Nephron (organoid): ENCODE measurements around the gene TMEM248.
"Not testable (repeated sequence)": the region's sequence is repeated elsewhere in the genome, so short reads cannot be mapped to it uniquely, and the experiment has no call there.

ENCODE experiments used
- H3K27ac Mint-ChIP-seq, 3 experiments: 2 replicates each; pipeline ENCODE4 v1.8.0; 2020; ENCODE audit warnings: mixed read lengths in 3 of 3, mild to moderate bottlenecking in 2 of 3, moderate library complexity in 1 of 3
- H3K27me3 Mint-ChIP-seq: 2 replicates; pipeline ENCODE4 v1.8.0; 2021; ENCODE audit warnings: low read depth, mild to moderate bottlenecking, moderate library complexity, mixed read lengths
- H3K36me3 Mint-ChIP-seq: 2 replicates; pipeline ENCODE4 v1.8.0; 2020; ENCODE audit warnings: low read depth, mixed read lengths
- H3K4me1 Mint-ChIP-seq: 2 replicates; pipeline ENCODE4 v1.8.0; 2020; ENCODE audit warnings: mixed read lengths
- H3K4me3 Mint-ChIP-seq, 3 experiments: 2 replicates each; pipeline ENCODE4 v1.8.0; 2020; ENCODE audit warnings: mild to moderate bottlenecking in 3 of 3, mixed read lengths in 3 of 3, moderate library complexity in 2 of 3
- H3K9me3 Mint-ChIP-seq: 2 replicates; pipeline ENCODE4 v1.8.0; 2020; ENCODE audit warnings: mixed read lengths
- CTCF ChIP-seq, 3 experiments: fragments of 200-600 bp; sonication (generic); IDR thresholded peaks; one replicate each; pipeline ENCODE4 v1.5.0; 2021; ENCODE audit warnings: antibody characterized with exemption in 3 of 3; ENCODE audit not compliant: unreplicated experiment in 3 of 3

TMEM248 gene

GRCh38 chr7:66886152-66886551, 34.9 kb upstream of the TMEM248 start:
- H3K4me3 Mint-ChIP-seq: no peak overlapping the region
- H3K9me3 Mint-ChIP-seq: no peaks in the 10 kb centered on the region
- H3K4me1 Mint-ChIP-seq: no peaks in the 10 kb centered on the region
- no peak for TF ChIP-seq CTCF (IDR thresholded peaks at IDR 0.05; ENCODE audit: unreplicated experiment in 3 of 3)
- peaks cover 9% of the 10 kb centered on the region for H3K36me3 Mint-ChIP-seq
- H3K27ac Mint-ChIP-seq: no peak overlapping the region
- H3K27me3 Mint-ChIP-seq: no peaks in the 10 kb centered on the region

GRCh38 chr7:66888223-66888622, 32.8 kb upstream of the TMEM248 start:
- H3K27ac Mint-ChIP-seq: not testable (repeated sequence)

GRCh38 chr7:66894463-66895080, 26.5 kb upstream of the TMEM248 start:
- Mint-ChIP-seq H3K4me1 (no peaks in the 10 kb centered on the region), H3K4me3 (no peak overlapping the region), H3K27me3 (no peaks in the 10 kb centered on the region), H3K36me3 (peaks cover 18% of the 10 kb centered on the region), H3K27ac (no peak overlapping the region), H3K9me3 (no peaks in the 10 kb centered on the region)
- no peak for TF ChIP-seq CTCF (IDR thresholded peaks at IDR 0.05; ENCODE audit: unreplicated experiment in 3 of 3)

More at GRCh38 chr7:66888223-66888622, 32.8 kb upstream of the TMEM248 start:
- not testable (repeated sequence) for H3K4me1 Mint-ChIP-seq, H3K4me3 Mint-ChIP-seq, H3K9me3 Mint-ChIP-seq, H3K27me3 Mint-ChIP-seq
- peaks cover 10% of the 10 kb centered on the region for H3K36me3 Mint-ChIP-seq

- Mint-ChIP-seq H3K4me1 (no peaks in the 10 kb centered on the region), H3K4me3 (no peak overlapping the region), H3K27me3 (no peaks in the 10 kb centered on the region), H3K36me3 (peaks cover 18% of the 10 kb centered on the region), H3K27ac (no peak overlapping the region), H3K9me3 (no peaks in the 10 kb centered on the region)
- TF ChIP-seq CTCF (IDR thresholded peaks at IDR 0.05; ENCODE audit: unreplicated experiment in 3 of 3): no peak
Observed at GRCh38 chr7:66896441-66896840, 24.6 kb upstream of the TMEM248 start.

GRCh38 chr7:66899552-66900280, 21.3 kb upstream of the TMEM248 start:
- no peaks in the 10 kb centered on the region for H3K4me1 Mint-ChIP-seq
- no peaks in the 10 kb centered on the region for H3K9me3 Mint-ChIP-seq
- no peak overlapping the region for H3K27ac Mint-ChIP-seq
- no peak overlapping the region for H3K4me3 Mint-ChIP-seq
- H3K36me3 Mint-ChIP-seq: peaks cover 10% of the 10 kb centered on the region
- TF ChIP-seq CTCF (IDR thresholded peaks at IDR 0.05; ENCODE audit: unreplicated experiment in 3 of 3): no peak
- H3K27me3 Mint-ChIP-seq: no peaks in the 10 kb centered on the region

- H3K27ac Mint-ChIP-seq: no peak overlapping the region
- H3K4me3 Mint-ChIP-seq: no peak overlapping the region
- no peak for TF ChIP-seq CTCF (IDR thresholded peaks at IDR 0.05; ENCODE audit: unreplicated experiment in 3 of 3)
- peaks cover 8% of the 10 kb centered on the region for H3K36me3 Mint-ChIP-seq
- no peaks in the 10 kb centered on the region for H3K4me1 Mint-ChIP-seq
- H3K27me3 Mint-ChIP-seq: no peaks in the 10 kb centered on the region
- no peaks in the 10 kb centered on the region for H3K9me3 Mint-ChIP-seq
Observed at GRCh38 chr7:66901941-66902843, 18.8 kb upstream of the TMEM248 start.
